GM19324 (cell line): Measurements from ENCODE around the gene PRODH.
"Not testable (repeated sequence)": the region's sequence is repeated elsewhere in the genome, so short reads cannot be mapped to it uniquely, and the experiment has no call there.

ENCODE experiments used
- ATAC-seq: cut with Tn5 transposase; IDR thresholded peaks from one replicate; pipeline ENCODE4 v1.9.1; 2021; ENCODE audit warnings: mild to moderate bottlenecking, moderate library complexity; ENCODE audit not compliant: unreplicated experiment, low FRiP score

Gene PRODH

GRCh38 chr22:18914558-18914957, 21.5 kb downstream of the PRODH start:
- ATAC-seq, result not testable (repeated sequence)

- not testable (repeated sequence) for ATAC-seq
Measured at GRCh38 chr22:18912264-18912946, 23.7 kb downstream of the PRODH start.

- not testable (repeated sequence) for ATAC-seq
Measured at GRCh38 chr22:18911535-18911934, 24.6 kb downstream of the PRODH start.

- no peak for ATAC-seq
Measured at GRCh38 chr22:18909556-18909955, 26.5 kb downstream of the PRODH start.

GRCh38 chr22:18906896-18907295, 29.2 kb downstream of the PRODH start:
- no peak for ATAC-seq

GRCh38 chr22:18906410-18906745, 29.7 kb downstream of the PRODH start:
- ATAC-seq, result not testable (repeated sequence)

GRCh38 chr22:18905540-18906409, 30.3 kb downstream of the PRODH start, which contains the start of gene DGCR6:
TSS of gene DGCR6 (plus strand) at chr22:18906320. CDS start at chr22:18906375, 55 bp downstream.
- ATAC-seq, result peak; percentile 94

- not testable (repeated sequence) for ATAC-seq
Measured at GRCh38 chr22:18896037-18896657, 39.9 kb downstream of the PRODH start.

GRCh38 chr22:18893775-18894174, 42.3 kb downstream of the PRODH start:
- ATAC-seq, result not testable (repeated sequence)

GRCh38 chr22:18890510-18891192, 45.4 kb downstream of the PRODH start:
- ATAC-seq, result not testable (repeated sequence)

GRCh38 chr22:18888115-18888514, 48.0 kb downstream of the PRODH start:
- ATAC-seq, result no peak

- not testable (repeated sequence) for ATAC-seq
Measured at GRCh38 chr22:18884465-18884864, 51.6 kb downstream of the PRODH start.

- not testable (repeated sequence) for ATAC-seq
Measured at GRCh38 chr22:18881260-18881659, 54.8 kb downstream of the PRODH start.
